Adrenal gland (tissue), 12 donors: ENCODE data around the gene ZNF440. TPM values are rescaled to one million over a fixed set of nuclear protein-coding genes. Genes with fewer than 3 reads are reported as not detected.
"Not testable (repeated sequence)": the region's sequence is repeated elsewhere in the genome, so short reads cannot be mapped to it uniquely, and the experiment has no call there.

Experiments
- DNase-seq, 7 donors: peaks; one replicate each; pipeline ENCODE4 v3.0.0-alpha.2; 2019 to 2020
- H3K27ac ChIP-seq, 5 donors: fragments of 200-600 bp; sonication (generic) in 4 of 5; 1 replicate in 3 of 5; 2 replicates in 2 of 5; pipeline versions ENCODE4 v1.5.1 to v1.8.0; 2016 to 2020; ENCODE audit warnings: mild to moderate bottlenecking in 1 of 5
- H3K27me3 ChIP-seq: fragments of 200-600 bp; 2 replicates; pipeline ENCODE4 v1.8.0; 2021
- H3K36me3 ChIP-seq, 2 donors: fragments of 200-600 bp; replicated peaks in 1 of 2; 1 replicate in 1 of 2; 2 replicates in 1 of 2; pipeline versions ENCODE4 v1.5.1 to v1.8.0; 2018 to 2022
- H3K4me1 ChIP-seq, 2 donors: fragments of 200-600 bp; replicated peaks in 1 of 2; 1 replicate in 1 of 2; 2 replicates in 1 of 2; pipeline versions ENCODE4 v1.5.1 to v1.8.0; 2018 to 2021
- H3K4me3 ChIP-seq, 4 donors: fragments of 200-600 bp; sonication (generic) in 3 of 4; one replicate each; pipeline ENCODE4 v1.5.1; 2016 to 2018
- H3K9me3 ChIP-seq, 3 donors: fragments of 200-600 bp; sonication (generic) in 1 of 3; replicated peaks in 1 of 3; 1 replicate in 2 of 3; 2 replicates in 1 of 3; pipeline versions ENCODE4 v1.5.1 to v1.8.0; 2016 to 2021
- CTCF ChIP-seq, 6 experiments: fragments of 450-650 bp in 4 of 6; fragments of 200-600 bp in 2 of 6; sonication (generic) in 1 of 6; IDR thresholded peaks; 1 replicate in 5 of 6; 2 replicates in 1 of 6; pipeline versions ENCODE4 v1.5.1 to v1.8.0; 2016 to 2021; ENCODE audit warnings: antibody characterized with exemption in 6 of 6, mild to moderate bottlenecking in 2 of 6, moderate library complexity in 1 of 6
- POLR2A ChIP-seq, 2 donors: fragments of 450-650 bp; IDR thresholded peaks; one replicate each; pipeline ENCODE4 v1.6.1; 2017; ENCODE audit warnings: antibody characterized with exemption in 2 of 2, mild to moderate bottlenecking in 2 of 2, moderate library complexity in 1 of 2
- WGBS, 4 donors: extraction: QIAGEN DNeasy Blood & Tissue Kit in 2 of 4; methylation state at CpG; one replicate each; pipeline versions ENCODE4 v1.1.5 to v1.1.7; 2013 to 2017; 5-methylcytosine and 5-hydroxymethylcytosine counted together
- intact Hi-C, 2 donors: fragments of 100-400 bp; cut with DNase I; formaldehyde crosslinking; loops; one replicate each; pipeline versions ENCODE4 v1.14.1 to v1.15.0; 2022 to 2023
- polyA plus RNA-seq, 3 donors: library from polyadenylated mRNA; stranded (reverse); fragments of 200-250 nt in 2 of 3; fragments of 350-450 nt in 1 of 3; fragmentation: Illumina TruSeq in 1 of 3; extraction: RNeasy Lipid Tissue Mini Kit (QIAGEN cat#74804) in 1 of 3; gene quantifications; one replicate each; pipeline ENCODE4 v1.2.3, GENCODE V29; 2013 to 2014
- total RNA-seq, 9 donors: library from RNA; depleted of rRNA in 4 of 9; stranded (reverse); fragments of >200 nt in 4 of 9; fragments of 120-200 nt in 1 of 9; fragmentation: NEBNext Ultra II Directional in 1 of 9; extraction: Animal tissue kit (Norgen Biotek cat#: 25700) in 1 of 9; gene quantifications; one replicate each; pipeline versions ENCODE4 v1.1.0 to v1.2.4, GENCODE V29; 2013 to 2023
- donor health status: healthy with polysubstance abuse.
- donor health status: Bipolar disorder and iron deficiency.
- donor health status: DM: yes; HTN: yes; CAD: no.
- donor health status: DM: no; HTN: no; CAD: no.
- donor health status: DM: no; HTN: no; CAD: no.
- donor health status: DM: yes; HTN: yes; CAD: no.

ZNF440 gene
- total and polyA plus RNA-seq, 12 donors = 3.4 to 14.5 (median 8.4) TPM

- TF ChIP-seq POLR2A (IDR thresholded peaks at IDR 0.05) (no peak), CTCF (IDR thresholded peaks at IDR 0.05) (no peak)
- 93 to 100% (median 95%) methylated on average over 4 of the region's 4 CpGs for WGBS, 4 donors
- Histone ChIP-seq H3K36me3 (no peaks in the 10 kb centered on the region), H3K4me3 (no peak overlapping the region), H3K4me1 (peaks cover 0 to 14% of the 10 kb centered on the region in 2 donors), H3K9me3 (peaks cover 0 to 18% (median 0%) of the 10 kb centered on the region in 3 donors), H3K27ac (no peak overlapping the region), H3K27me3 (no peaks in the 10 kb centered on the region)
- intact Hi-C loops = no loop called here
- no peak for DNase-seq
Measured at GRCh38 chr19:11769995-11770394, 44.1 kb upstream of the ZNF440 start.

GRCh38 chr19:11771520-11771919, 42.6 kb upstream of the ZNF440 start:
- H3K27ac ChIP-seq, intact Hi-C loops, H3K36me3 ChIP-seq, DNase-seq, H3K4me3 ChIP-seq, H3K27me3 ChIP-seq: not testable (repeated sequence)
- H3K9me3 ChIP-seq = peaks cover 0 to 20% (median 9%) of the 10 kb centered on the region in 3 donors
- WGBS, 4 donors = 73 to 78% (median 76%) methylated on average over 6 to 11 of the region's 11 CpGs
- H3K4me1 ChIP-seq = peaks cover 0 to 10% of the 10 kb centered on the region in 2 donors

GRCh38 chr19:11776669-11777068, 37.4 kb upstream of the ZNF440 start:
- 97 to 99% (median 98%) methylated on average over 11 of the region's 11 CpGs for WGBS, 4 donors
- intact Hi-C loops = not testable (repeated sequence)

GRCh38 chr19:11780431-11781020, 33.5 kb upstream of the ZNF440 start:
- WGBS, 4 donors = 93 to 99% (median 97%) methylated on average over 7 of the region's 7 CpGs
- Histone ChIP-seq H3K36me3 (peaks cover 0 to 29% of the 10 kb centered on the region in 2 donors), H3K9me3 (peaks cover 10 to 36% (median 32%) of the 10 kb centered on the region in 3 donors), H3K4me1 (no peaks in the 10 kb centered on the region), H3K4me3 (peak overlapping the region in 1 of 4 donors; percentile 20), H3K27ac (no peak overlapping the region), H3K27me3 (no peaks in the 10 kb centered on the region)
- TF ChIP-seq CTCF (IDR thresholded peaks at IDR 0.05) (no peak), POLR2A (IDR thresholded peaks at IDR 0.05) (no peak)
- no peak for DNase-seq
- intact Hi-C loops = no loop called here

More at GRCh38 chr19:11776669-11777068, 37.4 kb upstream of the ZNF440 start:
- not testable (repeated sequence) for H3K27ac ChIP-seq, H3K4me1 ChIP-seq, H3K4me3 ChIP-seq, H3K27me3 ChIP-seq, DNase-seq
- H3K9me3 ChIP-seq = peaks cover 8 to 37% (median 15%) of the 10 kb centered on the region in 3 donors
- peaks cover 0 to 29% of the 10 kb centered on the region in 2 donors for H3K36me3 ChIP-seq

- Histone ChIP-seq H3K9me3 (peaks cover 10 to 41% (median 23%) of the 10 kb centered on the region in 3 donors), H3K4me3 (peak overlapping the region in 1 of 4 donors; percentile 20), H3K27me3 (no peaks in the 10 kb centered on the region), H3K27ac (no peak overlapping the region), H3K36me3 (peaks cover 0 to 29% of the 10 kb centered on the region in 2 donors), H3K4me1 (no peaks in the 10 kb centered on the region)
- TF ChIP-seq POLR2A (IDR thresholded peaks at IDR 0.05) = no peak
- TF ChIP-seq CTCF (IDR thresholded peaks at IDR 0.05) = no peak
- WGBS, 4 donors = 96 to 97% (median 97%) methylated on average over 5 of the region's 5 CpGs
- no peak for DNase-seq
- intact Hi-C loops = no loop called here
Measured at GRCh38 chr19:11781295-11782057, 32.6 kb upstream of the ZNF440 start.
